M059J (cell line): ENCODE results near the gene PRB4. TPM values are rescaled to one million over a fixed set of nuclear protein-coding genes. Genes with fewer than 3 reads are reported as not detected.

Experiments used
- DNase-seq: peaks from one replicate; pipeline ENCODE4 v3.0.0-alpha.2; 2012; ENCODE audit warnings: low read depth
- total RNA-seq: library from RNA; depleted of rRNA; stranded (reverse); fragments of >200 nt; shearing (Covaris generic); gene quantifications from 2 replicates; pipeline ENCODE4 v1.2.3, GENCODE V29; 2014; rRNA removed

The PRB4 gene
- not detected in 2 replicates for total RNA-seq

DNA sequence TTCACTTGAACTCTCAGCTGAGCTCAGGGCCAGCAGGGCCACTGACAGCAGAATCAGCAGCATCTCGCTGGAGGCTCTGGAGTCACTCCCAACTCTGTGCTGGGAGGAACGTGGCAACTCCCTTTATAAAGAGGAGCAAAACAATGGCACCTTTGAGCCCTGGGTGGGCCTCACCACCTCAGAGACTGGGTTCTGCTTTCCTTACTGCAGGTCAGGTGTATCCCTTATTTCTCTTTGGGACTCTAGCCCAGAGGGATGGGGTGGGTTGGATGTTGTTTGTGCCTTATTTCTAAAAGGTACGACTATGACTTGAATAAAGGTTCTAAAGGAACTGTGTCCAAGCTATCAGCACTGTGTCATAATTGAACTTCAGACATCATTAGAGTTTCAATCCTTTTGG lies at the start of gene PRB4:
PRB4 (minus strand) TSS at position 101 of the 400 bp plus-strand sequence; CDS start at position 63, 38 bp downstream.
- no peak for DNase-seq

DNA sequence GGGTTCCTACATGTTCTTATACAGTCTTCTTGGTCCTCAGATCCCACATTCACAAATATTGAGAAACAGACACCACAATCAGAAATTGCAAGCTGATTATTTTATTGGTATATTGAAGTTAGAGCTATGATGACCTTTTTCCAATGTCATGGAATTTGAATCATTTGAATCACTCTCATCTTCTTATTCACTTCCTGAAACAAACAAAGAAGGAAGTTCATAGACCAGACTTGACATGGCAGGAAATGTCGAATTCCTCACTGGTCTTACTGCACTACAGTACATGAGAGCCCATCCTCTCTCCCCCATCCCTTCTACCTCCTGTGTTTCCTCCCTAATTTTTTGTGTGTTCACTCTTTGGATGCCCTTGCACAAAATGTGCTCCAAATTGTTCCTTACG lies 41.5 kb upstream of the PRB4 start:
- peak; percentile 3 for DNase-seq

DNA sequence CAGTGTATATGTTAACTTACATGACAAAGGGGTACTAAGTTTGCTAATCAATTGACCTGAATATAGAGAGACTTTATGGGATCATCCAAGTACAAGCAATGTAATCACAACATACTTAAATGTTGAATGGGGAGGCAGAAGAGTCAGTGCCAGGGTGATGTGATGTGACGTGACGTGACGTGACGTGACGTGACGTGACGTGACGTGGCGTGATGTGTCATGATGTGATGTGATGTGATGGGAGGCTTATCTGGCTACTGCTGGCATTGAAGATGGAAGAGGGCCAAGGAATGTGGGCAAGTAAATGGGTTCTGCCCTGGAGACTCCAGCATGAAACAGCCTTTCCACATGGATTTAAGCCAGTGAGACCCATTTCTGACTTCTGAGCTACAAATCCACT lies 38.2 kb upstream of the PRB4 start:
- no peak for DNase-seq

GRCh38 chr12:11347810-11348209 lies 37.6 kb upstream of the PRB4 start:
- no peak for DNase-seq

DNA sequence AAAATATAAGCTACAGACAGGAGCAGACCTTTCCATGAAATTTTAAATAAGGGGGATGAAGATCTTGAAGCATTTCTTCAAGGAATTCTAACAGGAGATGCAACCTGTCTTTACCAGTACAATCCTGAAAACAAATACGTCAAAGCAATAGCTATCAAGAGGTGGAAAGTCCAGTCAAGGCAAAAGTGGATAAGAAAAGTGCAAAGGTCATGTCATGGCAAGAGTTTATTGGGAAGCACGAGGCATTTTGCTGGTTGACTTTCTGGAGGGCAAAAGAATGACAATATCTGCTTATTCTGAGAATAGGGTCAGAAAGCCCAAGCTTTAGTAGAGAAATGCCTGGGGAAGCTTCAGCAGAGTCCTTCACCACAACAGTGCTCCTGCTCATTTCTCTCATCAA lies 34.3 kb upstream of the PRB4 start:
- DNase-seq: no peak

DNA sequence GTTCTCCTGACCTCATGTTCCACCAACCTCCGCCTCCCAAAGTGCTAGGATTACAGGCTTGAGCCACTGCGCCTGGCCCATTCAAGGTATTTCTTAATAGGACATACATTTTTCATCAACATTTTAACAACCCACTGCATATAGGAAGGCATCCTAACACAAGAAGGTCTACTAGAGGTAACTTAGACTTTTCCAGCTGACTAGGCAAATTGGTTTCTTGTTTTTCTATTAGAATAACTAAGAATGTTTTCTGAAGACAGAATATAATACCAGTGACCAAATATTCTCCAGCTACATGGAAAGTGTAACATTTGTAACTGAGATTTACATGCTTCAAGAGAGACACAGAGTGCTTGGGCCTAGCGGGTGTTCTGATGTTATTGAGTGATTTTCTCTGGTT lies 14.2 kb upstream of the PRB4 start:
- DNase-seq: no peak

DNA sequence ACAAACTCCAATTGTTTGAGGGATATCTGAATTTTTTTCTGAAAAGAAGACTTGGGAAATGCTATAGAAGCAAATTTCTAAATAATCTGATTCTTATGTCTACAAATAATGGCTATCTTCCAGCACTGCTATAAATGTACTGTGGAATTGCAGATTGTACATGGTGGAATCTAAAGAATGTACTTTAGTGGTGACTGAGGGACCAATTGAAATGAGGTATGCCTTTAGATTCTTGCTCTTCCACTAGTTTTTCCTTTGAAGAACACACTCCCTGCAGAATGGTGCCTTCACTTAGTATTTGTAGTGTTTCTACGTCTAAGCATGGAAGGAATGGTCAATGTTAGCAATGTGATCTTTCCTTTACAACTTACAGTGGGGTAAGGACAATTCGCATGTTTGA lies 11.7 kb upstream of the PRB4 start:
- DNase-seq: peak; percentile 18

DNA sequence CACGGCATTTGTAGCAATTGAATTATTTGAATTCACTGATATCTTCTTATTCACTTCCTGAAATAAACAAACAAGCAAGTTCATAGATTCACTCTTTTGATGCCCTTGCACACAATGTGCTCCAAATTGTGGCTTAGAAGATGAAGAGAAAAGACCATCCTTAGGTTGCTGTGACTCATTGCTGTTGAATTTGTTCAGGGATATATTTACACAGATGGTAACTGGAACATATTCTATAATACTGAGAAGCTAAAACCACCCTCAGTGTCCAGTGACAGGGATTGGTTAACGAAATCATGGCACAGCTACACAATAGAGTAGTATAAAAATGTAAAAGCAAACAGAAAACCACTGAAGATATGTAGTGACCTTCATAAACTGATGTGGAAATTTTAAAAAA lies 3.1 kb downstream of the PRB4 start:
- DNase-seq: no peak

GRCh38 chr12:11273449-11273848 lies 36.8 kb downstream of the PRB4 start:
- no peak for DNase-seq

DNA sequence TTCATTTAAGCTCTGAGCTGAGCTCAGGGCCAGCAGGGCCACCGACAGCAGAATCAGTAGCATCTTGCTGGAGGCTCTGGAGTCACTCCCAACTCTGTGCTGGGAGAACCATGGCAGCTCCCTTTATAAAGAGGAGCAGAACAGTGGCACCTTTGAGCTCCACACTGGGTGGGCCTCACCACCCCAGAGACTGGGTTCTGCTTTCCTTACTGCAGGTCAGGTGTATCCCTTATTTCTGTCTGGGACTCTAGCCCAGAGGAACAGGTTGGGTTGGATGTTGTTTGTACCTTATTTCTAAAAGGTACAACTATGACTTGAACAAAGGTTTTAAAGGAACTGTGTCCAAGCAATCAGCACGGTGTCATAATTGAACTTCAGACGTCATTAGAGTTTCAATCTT lies 40.6 kb downstream of the PRB4 start, which contains the start of gene PRB3:
PRB3 (minus strand) TSS at position 101 of the 400 bp plus-strand sequence; CDS start at position 63, 38 bp downstream.
- no peak for DNase-seq

- DNase-seq: no peak
These were observed 45.7 kb downstream of the PRB4 start for GRCh38 chr12:11264501-11264900.

Other genes with a start within 250 kb of the PRB4 start
- not detected in 2 replicates for gene TAS2R46, start 248.1 kb downstream of the PRB4 start, total RNA-seq
- gene TAS2R43, start 218.1 kb downstream of the PRB4 start, total RNA-seq: 0.25 TPM in 1 of 2 replicates, not detected in the other
- 0.89 TPM in 1 of 2 replicates, not detected in the other for gene TAS2R30, start 175.8 kb downstream of the PRB4 start, total RNA-seq
- gene SMIM10L1, start 139.2 kb downstream of the PRB4 start, total RNA-seq: 8.1 and 10.7 TPM in 2 replicates
- gene TAS2R42, start 123.5 kb downstream of the PRB4 start, total RNA-seq: not detected in 2 replicates
- not detected in 2 replicates for gene PRB3, start 40.7 kb downstream of the PRB4 start, total RNA-seq
- not detected in 2 replicates for gene PRB2, start 85.1 kb upstream of the PRB4 start, total RNA-seq